Endometrial microvascular endothelial cells (primary cell): Measurements from ENCODE around the gene ROR1. TPM values are rescaled to one million over a fixed set of nuclear protein-coding genes. Genes with fewer than 3 reads are reported as not detected.
"Not testable (repeated sequence)": the region's sequence is repeated elsewhere in the genome, so short reads cannot be mapped to it uniquely, and the experiment has no call there.

Source experiments
- in situ Hi-C: cut with HindIII; loops from 2 replicates; pipeline ENCODE4 v1.10.0; 2017; ENCODE audit warnings: low sequenced_read_pairs, low pct_unique_long_range_greater_than_20kb; ENCODE audit errors: inconsistent ontology term
- total RNA-seq: library from RNA; depleted of rRNA; stranded (reverse); fragments of >200 nt; gene quantifications from one replicate; pipeline ENCODE4 v1.2.3, GENCODE V29; 2015; ENCODE audit errors: inconsistent ontology term

The ROR1 gene
- total RNA-seq, 1 donor from 2014 or later = 3.1 TPM

- in situ Hi-C loops = no loop called here
These were observed 308.6 kb downstream of the ROR1 start for GRCh38 chr1:64082459-64082858.

- in situ Hi-C loops = no loop called here
These were observed 310.6 kb downstream of the ROR1 start for GRCh38 chr1:64084451-64084850.

GRCh38 chr1:64087768-64088167 is 314.0 kb downstream of the ROR1 start:
- in situ Hi-C loops = no loop called here

- in situ Hi-C loops = no loop called here
These were observed 316.6 kb downstream of the ROR1 start for GRCh38 chr1:64090436-64090835.

GRCh38 chr1:64092851-64093371 is 319.1 kb downstream of the ROR1 start:
- in situ Hi-C loops = no loop called here

- in situ Hi-C loops = no loop called here
These were observed 320.1 kb downstream of the ROR1 start for GRCh38 chr1:64093941-64094340.

- in situ Hi-C loops = no loop called here
These were observed 322.0 kb downstream of the ROR1 start for GRCh38 chr1:64095832-64096231.

- in situ Hi-C loops = no loop called here
These were observed 324.0 kb downstream of the ROR1 start for GRCh38 chr1:64097859-64098258.

- in situ Hi-C loops = no loop called here
These were observed 324.6 kb downstream of the ROR1 start for GRCh38 chr1:64098436-64098835.

GRCh38 chr1:64098846-64099582 is 325.2 kb downstream of the ROR1 start:
- in situ Hi-C loops = no loop called here

- in situ Hi-C loops = no loop called here
These were observed 327.0 kb downstream of the ROR1 start for GRCh38 chr1:64100791-64101190.

- in situ Hi-C loops = not testable (repeated sequence)
These were observed 330.8 kb downstream of the ROR1 start for GRCh38 chr1:64104585-64104984.

GRCh38 chr1:64107118-64107519 is 333.3 kb downstream of the ROR1 start:
- in situ Hi-C loops = no loop called here

GRCh38 chr1:64107632-64108031 is 333.8 kb downstream of the ROR1 start:
- in situ Hi-C loops = no loop called here

GRCh38 chr1:64110924-64111777 is 337.3 kb downstream of the ROR1 start:
- in situ Hi-C loops = no loop called here

GRCh38 chr1:64111787-64112186 is 338.0 kb downstream of the ROR1 start:
- in situ Hi-C loops = no loop called here

- in situ Hi-C loops = no loop called here
These were observed 338.5 kb downstream of the ROR1 start for GRCh38 chr1:64112281-64112680.

GRCh38 chr1:64114012-64114525 is 340.3 kb downstream of the ROR1 start:
- in situ Hi-C loops = no loop called here

- in situ Hi-C loops = no loop called here
These were observed 342.7 kb downstream of the ROR1 start for GRCh38 chr1:64116537-64116936.

GRCh38 chr1:64117492-64117891 is 343.7 kb downstream of the ROR1 start:
- in situ Hi-C loops = no loop called here
